Measurements from ENCODE around the gene PDX1. TPM values are rescaled to one million over a fixed set of nuclear protein-coding genes. Genes with fewer than 3 reads are reported as not detected.

The PDX1 gene
- total RNA-seq, result not detected

DNA sequence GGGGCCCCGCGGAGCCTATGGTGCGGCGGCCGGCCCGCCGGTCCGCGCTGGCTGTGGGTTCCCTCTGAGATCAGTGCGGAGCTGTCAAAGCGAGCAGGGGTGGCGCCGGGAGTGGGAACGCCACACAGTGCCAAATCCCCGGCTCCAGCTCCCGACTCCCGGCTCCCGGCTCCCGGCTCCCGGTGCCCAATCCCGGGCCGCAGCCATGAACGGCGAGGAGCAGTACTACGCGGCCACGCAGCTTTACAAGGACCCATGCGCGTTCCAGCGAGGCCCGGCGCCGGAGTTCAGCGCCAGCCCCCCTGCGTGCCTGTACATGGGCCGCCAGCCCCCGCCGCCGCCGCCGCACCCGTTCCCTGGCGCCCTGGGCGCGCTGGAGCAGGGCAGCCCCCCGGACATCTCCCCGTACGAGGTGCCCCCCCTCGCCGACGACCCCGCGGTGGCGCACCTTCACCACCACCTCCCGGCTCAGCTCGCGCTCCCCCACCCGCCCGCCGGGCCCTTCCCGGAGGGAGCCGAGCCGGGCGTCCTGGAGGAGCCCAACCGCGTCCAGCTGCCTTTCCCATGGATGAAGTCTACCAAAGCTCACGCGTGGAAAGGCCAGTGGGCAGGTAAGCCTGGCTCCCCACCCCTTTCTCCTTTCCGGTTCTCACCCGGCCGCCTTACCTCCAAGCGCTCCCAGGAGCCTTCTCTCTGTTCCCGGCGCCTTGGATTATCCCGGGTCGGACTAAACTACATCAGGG, at the start of gene PDX1:
PDX1 (plus strand) TSS at position 67 of the 743 bp plus-strand sequence; CDS start at position 206, 139 bp downstream.
- H3K4me1 Mint-ChIP-seq (ENCODE audit: low read depth), result peaks cover 27% of the 10 kb centered on the region
- no peaks in the 10 kb centered on the region for H3K9me3 Mint-ChIP-seq
- ATAC-seq (peak; percentile 78 to 85), DNase-seq (no peak)
- peaks cover 80% of the 10 kb centered on the region for H3K27me3 Mint-ChIP-seq (ENCODE audit: low read depth)
- no peaks in the 10 kb centered on the region for H3K36me3 Mint-ChIP-seq (ENCODE audit: insufficient read depth)
- peak within 1 kb of the TSS; percentile 37 for H3K4me3 Mint-ChIP-seq

GRCh38 chr13:27878274-27878673, 41.5 kb upstream of the PDX1 start:
- no peaks in the 10 kb centered on the region for H3K4me1 Mint-ChIP-seq (ENCODE audit: low read depth)
- ATAC-seq (no peak), DNase-seq (no peak)
- H3K27me3 Mint-ChIP-seq (ENCODE audit: low read depth), result peaks cover 38% of the 10 kb centered on the region
- no peak overlapping the region for H3K4me3 Mint-ChIP-seq
- no peaks in the 10 kb centered on the region for H3K36me3 Mint-ChIP-seq (ENCODE audit: insufficient read depth)
- no peaks in the 10 kb centered on the region for H3K9me3 Mint-ChIP-seq

- DNase-seq (no peak), ATAC-seq (no peak)
- Mint-ChIP-seq H3K4me1 (ENCODE audit: low read depth) (no peaks in the 10 kb centered on the region), H3K9me3 (peaks cover 20% of the 10 kb centered on the region), H3K27me3 (ENCODE audit: low read depth) (peaks cover 25% of the 10 kb centered on the region), H3K36me3 (ENCODE audit: insufficient read depth) (no peaks in the 10 kb centered on the region), H3K4me3 (no peak overlapping the region)
These were observed 30.3 kb upstream of the PDX1 start for GRCh38 chr13:27889471-27889870.

GRCh38 chr13:27896726-27897125, 23.1 kb upstream of the PDX1 start:
- ATAC-seq (no peak), DNase-seq (no peak)
- H3K9me3 Mint-ChIP-seq, result peaks cover 19% of the 10 kb centered on the region
- no peak overlapping the region for H3K4me3 Mint-ChIP-seq
- peaks cover 59% of the 10 kb centered on the region for H3K27me3 Mint-ChIP-seq (ENCODE audit: low read depth)
- H3K4me1 Mint-ChIP-seq (ENCODE audit: low read depth), result no peaks in the 10 kb centered on the region
- H3K36me3 Mint-ChIP-seq (ENCODE audit: insufficient read depth), result no peaks in the 10 kb centered on the region

DNA sequence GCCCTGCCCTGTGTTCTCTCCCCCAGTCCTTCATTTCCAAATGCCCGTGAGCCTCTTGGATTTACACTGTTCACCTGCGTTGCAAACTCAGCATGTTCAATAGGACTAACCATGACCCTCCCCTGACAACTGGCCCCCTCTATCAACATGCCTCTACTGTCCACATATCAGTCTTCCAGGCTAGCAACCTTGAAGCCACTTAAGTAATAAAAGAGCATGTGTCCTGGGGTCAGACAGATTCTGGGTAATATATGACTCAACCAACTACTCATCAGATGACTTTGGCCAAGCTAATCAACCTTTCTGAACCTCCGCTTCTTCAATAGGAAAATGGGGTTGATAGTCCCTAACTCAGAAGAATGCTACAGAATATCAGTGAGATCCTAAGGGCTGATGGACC, 15.1 kb upstream of the PDX1 start:
- no peaks in the 10 kb centered on the region for H3K36me3 Mint-ChIP-seq (ENCODE audit: insufficient read depth)
- peaks cover 63% of the 10 kb centered on the region for H3K27me3 Mint-ChIP-seq (ENCODE audit: low read depth)
- ATAC-seq, result no peak
- H3K4me3 Mint-ChIP-seq, result no peak overlapping the region
- no peaks in the 10 kb centered on the region for H3K9me3 Mint-ChIP-seq
- no peaks in the 10 kb centered on the region for H3K4me1 Mint-ChIP-seq (ENCODE audit: low read depth)
- DNase-seq, result no peak

- no peak for DNase-seq
- Mint-ChIP-seq H3K4me1 (ENCODE audit: low read depth) (no peaks in the 10 kb centered on the region), H3K9me3 (no peaks in the 10 kb centered on the region), H3K4me3 (no peak overlapping the region), H3K36me3 (ENCODE audit: insufficient read depth) (no peaks in the 10 kb centered on the region), H3K27me3 (ENCODE audit: low read depth) (peaks cover 62% of the 10 kb centered on the region)
- ATAC-seq, result no peak
These were observed 14.2 kb upstream of the PDX1 start for GRCh38 chr13:27905650-27906049.

- no peak for DNase-seq
- no peaks in the 10 kb centered on the region for H3K4me1 Mint-ChIP-seq (ENCODE audit: low read depth)
- ATAC-seq, result no peak
- no peaks in the 10 kb centered on the region for H3K36me3 Mint-ChIP-seq (ENCODE audit: insufficient read depth)
- H3K4me3 Mint-ChIP-seq, result no peak overlapping the region
- peaks cover 53% of the 10 kb centered on the region for H3K27me3 Mint-ChIP-seq (ENCODE audit: low read depth)
- no peaks in the 10 kb centered on the region for H3K9me3 Mint-ChIP-seq
These were observed 12.5 kb upstream of the PDX1 start for GRCh38 chr13:27907121-27907787.

DNA sequence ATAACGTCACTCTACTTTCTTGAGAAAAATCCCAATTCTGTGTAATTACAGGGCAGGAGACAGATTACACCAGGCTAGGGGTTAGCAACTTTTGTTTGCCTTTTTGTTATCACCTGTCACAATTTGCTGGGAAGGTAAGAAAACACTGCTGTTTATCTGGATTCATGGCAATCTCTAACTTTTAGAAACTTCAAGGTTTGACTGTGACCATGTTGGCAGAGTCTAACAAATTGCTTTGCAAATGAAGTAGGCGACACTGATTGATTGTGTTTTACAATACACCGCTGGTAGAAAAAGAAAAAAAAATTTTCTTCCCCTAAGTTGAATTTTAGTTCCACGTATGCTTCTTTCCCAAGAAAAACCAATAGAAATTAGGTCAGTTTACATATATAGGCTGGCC, 10.4 kb upstream of the PDX1 start:
- Mint-ChIP-seq H3K4me3 (no peak overlapping the region), H3K9me3 (no peaks in the 10 kb centered on the region), H3K4me1 (ENCODE audit: low read depth) (no peaks in the 10 kb centered on the region), H3K27me3 (ENCODE audit: low read depth) (peaks cover 59% of the 10 kb centered on the region), H3K36me3 (ENCODE audit: insufficient read depth) (no peaks in the 10 kb centered on the region)
- ATAC-seq, result no peak
- DNase-seq, result no peak

GRCh38 chr13:27911521-27911920, 8.3 kb upstream of the PDX1 start:
- DNase-seq, result no peak
- no peak overlapping the region for H3K4me3 Mint-ChIP-seq
- H3K4me1 Mint-ChIP-seq (ENCODE audit: low read depth), result no peaks in the 10 kb centered on the region
- H3K9me3 Mint-ChIP-seq, result no peaks in the 10 kb centered on the region
- H3K36me3 Mint-ChIP-seq (ENCODE audit: insufficient read depth), result no peaks in the 10 kb centered on the region
- peaks cover 66% of the 10 kb centered on the region for H3K27me3 Mint-ChIP-seq (ENCODE audit: low read depth)
- ATAC-seq, result no peak

DNA sequence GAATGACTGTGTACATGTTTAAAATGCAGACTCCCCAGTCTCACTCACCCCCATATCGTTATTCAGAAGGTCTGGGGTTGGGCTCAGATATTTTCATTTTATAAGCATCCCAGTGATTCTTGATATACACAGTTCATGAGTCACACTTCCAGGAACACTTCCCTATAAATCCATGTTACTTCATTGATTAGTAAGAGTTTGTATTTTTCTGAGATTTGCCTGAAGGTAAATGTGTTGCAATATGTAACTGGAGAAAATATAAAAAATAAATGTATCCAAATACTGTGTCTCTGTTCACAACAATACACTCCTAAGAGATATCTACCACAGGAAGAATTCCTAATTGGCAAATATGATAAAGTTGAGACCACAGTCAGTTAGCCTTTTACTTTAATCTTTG, 6.6 kb upstream of the PDX1 start:
- no peaks in the 10 kb centered on the region for H3K36me3 Mint-ChIP-seq (ENCODE audit: insufficient read depth)
- peaks cover 69% of the 10 kb centered on the region for H3K27me3 Mint-ChIP-seq (ENCODE audit: low read depth)

DNA sequence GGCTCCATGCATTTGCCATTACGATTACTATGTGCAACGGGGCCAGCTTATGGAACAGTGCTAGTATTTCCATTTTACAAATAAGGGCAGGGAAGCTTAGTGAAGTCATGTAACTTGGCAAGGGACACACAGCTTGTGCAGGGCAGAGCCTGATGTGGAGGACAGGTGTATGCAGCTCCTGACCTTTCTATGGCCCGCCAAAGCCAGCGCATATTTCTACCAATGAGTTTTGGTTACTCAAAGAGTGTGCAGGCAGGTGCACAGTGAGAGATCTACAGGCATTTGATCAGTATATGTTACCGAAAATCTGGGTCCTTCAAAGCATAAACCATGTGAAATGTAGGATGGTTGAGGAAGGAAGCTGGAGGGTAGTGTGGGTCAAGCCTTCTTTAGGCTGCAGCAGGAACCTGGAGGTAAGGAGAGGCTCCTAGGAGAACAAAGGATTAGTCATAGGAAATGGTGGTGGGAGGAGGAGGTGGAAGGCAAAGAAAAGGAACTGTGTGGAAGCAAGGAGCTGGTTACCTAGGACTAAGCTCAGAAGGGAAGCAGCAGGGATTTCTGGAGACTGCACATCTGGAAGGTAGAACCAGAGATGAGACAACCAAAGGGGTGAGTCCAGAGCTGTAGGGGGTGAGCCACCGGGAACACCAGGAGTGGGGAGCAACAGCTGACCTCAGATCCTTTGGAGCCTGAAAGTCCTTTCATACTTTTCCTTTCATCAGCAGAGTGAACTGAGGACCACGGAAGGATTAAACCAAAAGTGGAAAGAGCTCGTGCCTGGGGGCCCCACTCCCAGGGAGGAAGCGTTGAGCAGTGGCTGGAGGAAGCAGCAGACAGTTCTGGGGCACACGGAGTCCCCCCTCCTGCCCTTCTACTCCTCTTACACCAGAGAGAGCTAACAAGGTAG, 4.2 kb upstream of the PDX1 start:
- Mint-ChIP-seq H3K36me3 (ENCODE audit: insufficient read depth) (no peaks in the 10 kb centered on the region), H3K4me3 (no peak overlapping the region)
- no peak for ATAC-seq

More for the DNA sequence above, 6.6 kb upstream of the PDX1 start:
- DNase-seq (no peak), ATAC-seq (no peak)
- Mint-ChIP-seq H3K4me3 (no peak overlapping the region), H3K4me1 (ENCODE audit: low read depth) (peaks cover 11% of the 10 kb centered on the region), H3K9me3 (no peaks in the 10 kb centered on the region)

GRCh38 chr13:27917121-27917947, 2.5 kb upstream of the PDX1 start:
- H3K9me3 Mint-ChIP-seq, result no peaks in the 10 kb centered on the region
- H3K36me3 Mint-ChIP-seq (ENCODE audit: insufficient read depth), result no peaks in the 10 kb centered on the region
- H3K4me3 Mint-ChIP-seq, result peak overlapping the region; percentile 59
- H3K4me1 Mint-ChIP-seq (ENCODE audit: low read depth), result peaks cover 27% of the 10 kb centered on the region
- ATAC-seq (no peak), DNase-seq (no peak)
- peaks cover 81% of the 10 kb centered on the region for H3K27me3 Mint-ChIP-seq (ENCODE audit: low read depth)

More for the DNA sequence above, 4.2 kb upstream of the PDX1 start:
- Mint-ChIP-seq H3K27me3 (ENCODE audit: low read depth) (peaks cover 72% of the 10 kb centered on the region), H3K9me3 (no peaks in the 10 kb centered on the region), H3K4me1 (ENCODE audit: low read depth) (peaks cover 22% of the 10 kb centered on the region)
- DNase-seq, result no peak

DNA sequence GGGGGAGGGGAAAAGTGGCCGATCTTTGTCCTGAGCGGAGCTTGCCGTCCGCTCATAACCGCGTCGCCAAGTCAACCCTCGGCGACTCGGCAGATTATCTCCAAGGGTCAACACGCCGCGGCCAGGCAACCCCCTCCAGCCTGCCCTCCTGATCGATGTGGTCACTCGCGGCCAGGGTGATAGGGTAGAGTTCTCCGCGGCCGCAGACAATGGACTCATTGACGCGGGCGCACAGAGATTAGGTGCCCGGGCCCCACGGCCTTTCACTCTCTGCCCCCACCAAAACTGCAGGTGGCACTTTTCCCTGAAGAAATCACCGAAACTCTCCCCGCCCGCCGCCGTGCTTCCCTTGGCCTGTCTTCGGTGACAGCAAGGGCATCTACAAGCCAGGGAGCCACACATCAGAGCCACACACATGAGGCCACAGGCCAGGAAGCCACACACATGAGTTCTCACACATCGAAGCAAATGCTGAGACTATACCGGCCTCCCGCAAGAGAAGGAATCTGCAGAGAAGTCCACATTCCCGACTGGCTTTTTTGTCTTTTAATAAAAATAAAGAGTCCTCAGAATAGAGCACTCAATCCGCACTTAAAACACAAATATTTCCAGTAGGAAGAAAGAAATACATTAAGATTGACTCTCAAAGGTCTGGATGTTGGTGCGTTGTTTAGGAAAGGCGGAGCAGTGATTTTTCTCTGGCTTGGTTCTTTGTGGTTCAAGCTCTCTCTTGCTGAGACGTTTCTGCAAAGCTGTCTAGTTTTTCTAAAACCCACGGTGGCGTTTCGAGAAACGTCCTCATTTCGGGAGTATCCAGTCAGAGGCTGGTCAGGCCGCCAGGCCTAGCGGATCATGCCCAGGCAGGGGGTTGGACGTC, 1.5 kb upstream of the PDX1 start:
- Mint-ChIP-seq H3K27me3 (ENCODE audit: low read depth) (peaks cover 83% of the 10 kb centered on the region), H3K4me1 (ENCODE audit: low read depth) (peaks cover 27% of the 10 kb centered on the region), H3K36me3 (ENCODE audit: insufficient read depth) (no peaks in the 10 kb centered on the region), H3K4me3 (no peak overlapping the region), H3K9me3 (no peaks in the 10 kb centered on the region)
- DNase-seq (no peak), ATAC-seq (no peak)
